Smooth muscle cell (in vitro differentiated cells): ENCODE data around the gene ITGB1. TPM values are rescaled to one million over a fixed set of nuclear protein-coding genes. Genes with fewer than 3 reads are reported as not detected.
A peak's percentile ranks its signal among the peaks of the same experiment; 100 is the strongest.

Experiments
- DNase-seq: peaks from one replicate; lab custom pipeline; 2025; ENCODE audit not compliant: unreplicated experiment; lab: John Stamatoyannopoulos, UW
- H2AFZ ChIP-seq: fragments of 200-600 bp; sonication (generic); 2 replicates; pipeline ENCODE4 v1.6.0; 2016; ENCODE audit warnings: antibody characterized with exemption, low read depth, mild to moderate bottlenecking
- H3F3A ChIP-seq: fragments of 200-600 bp; sonication (generic); 2 replicates; pipeline ENCODE4 v1.6.0; 2017; ENCODE audit warnings: antibody characterized with exemption, low read depth
- H3K27ac ChIP-seq: fragments of 200-600 bp; sonication (generic); 2 replicates; pipeline ENCODE4 v1.5.1; 2016; ENCODE audit warnings: low read depth, mild to moderate bottlenecking
- H3K27me3 ChIP-seq: fragments of 200-600 bp; sonication (generic); 2 replicates; pipeline ENCODE4 v1.6.1; 2016; ENCODE audit warnings: low read depth, mild to moderate bottlenecking
- H3K36me3 ChIP-seq: fragments of 200-600 bp; sonication (generic); 2 replicates; pipeline ENCODE4 v1.5.1; 2016; ENCODE audit warnings: low read depth
- H3K4me1 ChIP-seq: fragments of 200-600 bp; sonication (generic); 2 replicates; pipeline ENCODE4 v1.5.1; 2016; ENCODE audit warnings: low read depth
- H3K4me2 ChIP-seq: fragments of 200-600 bp; sonication (generic); 2 replicates; pipeline ENCODE4 v1.6.0; 2016; ENCODE audit warnings: mild to moderate bottlenecking
- H3K4me3 ChIP-seq: fragments of 200-600 bp; sonication (generic); 2 replicates; pipeline ENCODE4 v1.5.1; 2016; ENCODE audit warnings: mild to moderate bottlenecking
- H3K79me2 ChIP-seq: fragments of 200-600 bp; sonication (generic); 2 replicates; pipeline ENCODE4 v1.6.0; 2016; ENCODE audit warnings: low read depth, mild to moderate bottlenecking
- H3K9ac ChIP-seq: fragments of 200-600 bp; sonication (generic); 2 replicates; pipeline ENCODE4 v1.6.0; 2016; ENCODE audit warnings: low read depth
- H3K9me3 ChIP-seq: fragments of 200-600 bp; sonication (generic); replicated peaks from 2 replicates; pipeline ENCODE4 v1.5.1; 2016; ENCODE audit warnings: low read depth
- H4K20me1 ChIP-seq: fragments of 200-600 bp; sonication (generic); 2 replicates; pipeline ENCODE4 v1.6.0; 2016; ENCODE audit warnings: low read depth
- WGBS: methylation state at CpG from one replicate; pipeline ENCODE4 v1.1.7; 2016; ENCODE audit warnings: low lambda C conversion rate; 5-methylcytosine and 5-hydroxymethylcytosine counted together
- polyA plus RNA-seq: library from polyadenylated mRNA; unstranded; fragments of >200 nt; fragmentation: Nextera tagmentation; extraction: Ambion mirVana; gene quantifications from 2 replicates; pipeline ENCODE4 v1.2.1, GENCODE V29; 2016
- total RNA-seq: library from RNA; depleted of rRNA; stranded (reverse); fragments of >200 nt; gene quantifications from 2 replicates; pipeline ENCODE4 v1.2.3, GENCODE V29; 2014
- TF ChIP-seq, protein P1 (sequence below): fragments of 200-600 bp; sonication (generic); IDR thresholded peaks from 2 replicates; pipeline ENCODE4 v1.5.1; 2017; ENCODE audit warnings: borderline replicate concordance, mild to moderate bottlenecking, antibody characterized with exemption; ENCODE audit not compliant: insufficient read depth, poor library complexity, severe bottlenecking

ITGB1 gene
- total and polyA plus RNA-seq, 2 experiments from 2014 or later: 859 to 2,267 TPM

DNA sequence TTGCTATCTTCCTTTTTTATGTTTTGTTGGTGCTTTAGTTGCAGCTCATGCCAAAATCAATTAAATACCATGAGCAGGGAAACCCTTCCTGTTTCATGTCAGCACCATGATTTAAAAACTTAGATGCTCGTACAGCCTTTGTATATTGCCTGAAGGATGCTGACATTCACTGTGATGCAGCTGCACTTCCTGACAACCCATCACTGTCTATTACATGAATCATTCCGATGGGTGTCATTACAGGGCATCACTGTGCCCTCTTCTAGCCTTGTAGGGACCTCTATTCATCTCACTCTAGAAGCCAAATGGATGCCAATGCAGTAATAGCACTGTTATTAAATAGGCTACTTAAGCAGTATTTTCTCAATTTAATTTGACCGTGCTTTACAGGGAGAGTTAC, 18.3 kb upstream of the ITGB1 start:
- H3K4me2 ChIP-seq: no peak overlapping the region
- H2AFZ ChIP-seq: no peak overlapping the region
- H3K4me3 ChIP-seq: no peak overlapping the region
- 85% methylated on average over 3 of the region's 3 CpGs for WGBS
- TF ChIP-seq, protein P1, sequence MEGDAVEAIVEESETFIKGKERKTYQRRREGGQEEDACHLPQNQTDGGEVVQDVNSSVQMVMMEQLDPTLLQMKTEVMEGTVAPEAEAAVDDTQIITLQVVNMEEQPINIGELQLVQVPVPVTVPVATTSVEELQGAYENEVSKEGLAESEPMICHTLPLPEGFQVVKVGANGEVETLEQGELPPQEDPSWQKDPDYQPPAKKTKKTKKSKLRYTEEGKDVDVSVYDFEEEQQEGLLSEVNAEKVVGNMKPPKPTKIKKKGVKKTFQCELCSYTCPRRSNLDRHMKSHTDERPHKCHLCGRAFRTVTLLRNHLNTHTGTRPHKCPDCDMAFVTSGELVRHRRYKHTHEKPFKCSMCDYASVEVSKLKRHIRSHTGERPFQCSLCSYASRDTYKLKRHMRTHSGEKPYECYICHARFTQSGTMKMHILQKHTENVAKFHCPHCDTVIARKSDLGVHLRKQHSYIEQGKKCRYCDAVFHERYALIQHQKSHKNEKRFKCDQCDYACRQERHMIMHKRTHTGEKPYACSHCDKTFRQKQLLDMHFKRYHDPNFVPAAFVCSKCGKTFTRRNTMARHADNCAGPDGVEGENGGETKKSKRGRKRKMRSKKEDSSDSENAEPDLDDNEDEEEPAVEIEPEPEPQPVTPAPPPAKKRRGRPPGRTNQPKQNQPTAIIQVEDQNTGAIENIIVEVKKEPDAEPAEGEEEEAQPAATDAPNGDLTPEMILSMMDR: no peak
- no peak overlapping the region for H3K27ac ChIP-seq
- no peak for DNase-seq
- H3K27me3 ChIP-seq: no peaks in the 10 kb centered on the region
- H3K9me3 ChIP-seq: no peaks in the 10 kb centered on the region
- H3K36me3 ChIP-seq: no peaks in the 10 kb centered on the region
- peaks cover 10% of the 10 kb centered on the region for H3K4me1 ChIP-seq
- no peaks in the 10 kb centered on the region for H3K79me2 ChIP-seq
- H3K9ac ChIP-seq: no peak overlapping the region
- H4K20me1 ChIP-seq: no peaks in the 10 kb centered on the region
- H3F3A ChIP-seq: peaks cover 11% of the 10 kb centered on the region

DNA sequence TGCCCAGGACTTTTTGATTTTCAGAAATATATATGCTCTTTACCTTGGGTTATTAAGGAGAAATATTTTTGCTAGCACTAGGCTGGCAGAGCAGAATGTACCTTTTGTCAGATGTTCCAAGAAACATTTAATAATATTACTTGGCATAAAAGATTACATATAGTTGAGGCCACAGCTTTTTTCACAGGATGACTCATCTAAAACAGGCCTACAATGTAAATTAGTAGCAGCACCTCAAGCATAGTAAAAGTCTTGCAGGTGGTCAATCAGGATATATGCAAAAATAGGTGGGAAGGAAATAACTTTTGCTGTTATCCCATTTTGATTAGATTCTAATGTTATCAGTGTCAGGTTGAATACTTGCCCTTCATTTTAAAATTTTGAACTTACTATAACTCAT, 14.9 kb upstream of the ITGB1 start:
- H3K4me2 ChIP-seq: no peak overlapping the region
- H3K9me3 ChIP-seq: no peaks in the 10 kb centered on the region
- H3K36me3 ChIP-seq: no peaks in the 10 kb centered on the region
- H3K27me3 ChIP-seq: no peaks in the 10 kb centered on the region
- no peak overlapping the region for H3K9ac ChIP-seq
- no peaks in the 10 kb centered on the region for H3K4me1 ChIP-seq
- TF ChIP-seq, protein P1: no peak
- H3K4me3 ChIP-seq: no peak overlapping the region
- H3K27ac ChIP-seq: no peak overlapping the region
- no peaks in the 10 kb centered on the region for H4K20me1 ChIP-seq
- H2AFZ ChIP-seq: no peak overlapping the region
- no peaks in the 10 kb centered on the region for H3F3A ChIP-seq
- DNase-seq: no peak
- no peaks in the 10 kb centered on the region for H3K79me2 ChIP-seq

DNA sequence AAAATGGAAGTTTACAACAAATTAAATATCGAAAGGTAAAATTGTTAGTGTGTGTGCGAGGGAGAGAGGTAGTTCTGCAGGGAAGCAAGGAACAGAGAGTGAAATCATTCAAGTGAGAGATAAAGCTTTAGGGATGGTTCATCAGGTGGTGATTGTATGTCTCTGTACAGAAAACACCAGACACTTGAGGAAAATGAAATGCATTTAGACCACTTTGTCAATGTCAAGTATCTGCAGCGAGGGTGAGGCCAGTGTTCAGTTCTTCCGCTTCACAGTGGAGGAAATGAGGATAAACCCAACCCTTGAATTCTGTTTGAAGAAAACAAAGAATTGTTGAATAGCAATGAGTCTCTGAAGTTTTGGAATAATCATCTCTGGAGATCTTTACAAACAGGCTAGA, 14.4 kb upstream of the ITGB1 start:
- Histone ChIP-seq H2AFZ (no peak overlapping the region), H3K27ac (no peak overlapping the region), H3F3A (no peaks in the 10 kb centered on the region)

DNA sequence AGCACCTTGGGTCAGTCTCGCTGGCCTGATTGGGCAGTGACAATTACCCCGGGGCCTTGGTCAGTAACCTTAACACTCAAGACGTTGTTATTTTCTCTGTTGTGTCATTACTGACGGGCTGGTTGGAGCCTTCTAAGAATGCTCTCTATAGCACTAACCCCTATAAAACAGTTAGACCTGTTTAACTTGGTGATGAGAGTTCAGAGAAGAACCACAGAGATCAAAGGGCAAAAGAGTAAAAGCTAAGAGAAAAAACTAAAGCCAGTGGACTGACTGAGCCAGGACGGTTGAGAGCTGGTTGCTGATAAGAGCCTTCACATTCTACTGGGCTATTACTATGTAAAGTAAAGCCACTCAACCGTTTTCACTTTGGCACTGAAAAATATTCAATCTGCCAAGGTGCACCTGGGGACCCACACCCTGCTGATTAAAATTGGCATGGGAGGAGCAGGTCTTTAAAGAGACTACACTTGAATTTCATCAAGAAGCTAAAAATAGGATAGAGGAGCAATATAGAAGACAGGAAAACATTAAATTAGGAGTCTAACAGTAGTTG, 13.6 kb upstream of the ITGB1 start:
- no peaks in the 10 kb centered on the region for H3K27me3 ChIP-seq
- H3K4me2 ChIP-seq: peak overlapping the region; percentile 12
- no peaks in the 10 kb centered on the region for H3K9me3 ChIP-seq
- H3K79me2 ChIP-seq: no peaks in the 10 kb centered on the region
- no peaks in the 10 kb centered on the region for H4K20me1 ChIP-seq
- H3K36me3 ChIP-seq: no peaks in the 10 kb centered on the region
- no peaks in the 10 kb centered on the region for H3F3A ChIP-seq
- no peak overlapping the region for H3K4me3 ChIP-seq
- H3K4me1 ChIP-seq: no peaks in the 10 kb centered on the region
- WGBS: 18% methylated on average over 6 of the region's 6 CpGs
- peak overlapping the region; percentile 2 for H2AFZ ChIP-seq
- peak overlapping the region; percentile 18 for H3K27ac ChIP-seq
- no peak overlapping the region for H3K9ac ChIP-seq
- TF ChIP-seq, protein P1: no peak
- DNase-seq: no peak

More for the DNA sequence above, 14.4 kb upstream of the ITGB1 start:
- TF ChIP-seq, protein P1: no peak
- H3K36me3 ChIP-seq: no peaks in the 10 kb centered on the region
- DNase-seq: no peak
- H3K79me2 ChIP-seq: no peaks in the 10 kb centered on the region
- no peaks in the 10 kb centered on the region for H4K20me1 ChIP-seq
- H3K4me2 ChIP-seq: peak overlapping the region; percentile 12
- H3K27me3 ChIP-seq: no peaks in the 10 kb centered on the region
- no peak overlapping the region for H3K4me3 ChIP-seq
- H3K9ac ChIP-seq: no peak overlapping the region
- WGBS: 72% methylated on average over 4 of the region's 4 CpGs
- H3K4me1 ChIP-seq: no peaks in the 10 kb centered on the region
- no peaks in the 10 kb centered on the region for H3K9me3 ChIP-seq
